ENCODE results near the gene SRCAP.
A peak's percentile ranks its signal among the peaks of the same experiment; 100 is the strongest.
"Not testable (repeated sequence)": the region's sequence is repeated elsewhere in the genome, so short reads cannot be mapped to it uniquely, and the experiment has no call there.

SRCAP gene

DNA sequence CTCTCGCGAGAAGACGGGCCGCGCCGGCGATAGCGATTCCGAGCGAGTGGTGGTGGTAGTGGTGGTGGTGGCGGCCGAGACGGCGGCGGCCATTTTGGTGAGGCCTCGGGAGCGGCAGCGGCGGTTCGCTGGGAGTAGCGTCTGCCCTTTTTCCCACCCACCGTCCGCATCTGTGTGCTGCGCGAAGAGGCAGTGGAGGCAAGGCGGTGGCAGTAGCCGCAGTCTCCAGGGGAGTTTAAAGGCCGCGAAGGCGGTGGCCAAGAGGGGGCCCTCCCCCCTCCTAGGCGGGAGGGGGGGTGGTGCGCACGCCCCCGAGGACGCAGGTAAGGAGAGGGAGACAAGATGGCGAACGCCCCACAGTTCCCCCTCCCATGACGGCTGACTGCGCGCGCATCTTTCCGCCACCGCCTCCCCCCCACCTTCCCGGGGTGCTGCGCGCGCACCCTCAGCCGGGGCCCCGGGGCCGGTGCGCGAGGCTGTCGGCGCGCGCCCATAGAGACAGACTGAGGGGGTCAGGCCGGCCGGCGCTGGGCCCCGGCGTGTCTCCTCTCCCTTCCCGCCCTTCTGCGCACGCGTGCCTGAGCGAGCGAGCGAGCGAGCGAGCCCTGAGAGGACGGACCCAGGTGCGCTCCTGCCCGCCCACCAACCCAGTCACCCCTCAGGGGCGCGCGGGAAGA, 694 bp upstream of the SRCAP start:
- DNase-seq (ENCODE audit: low read depth in 3 of 3), result peak; percentile 98 to 99 (median 99)

DNA sequence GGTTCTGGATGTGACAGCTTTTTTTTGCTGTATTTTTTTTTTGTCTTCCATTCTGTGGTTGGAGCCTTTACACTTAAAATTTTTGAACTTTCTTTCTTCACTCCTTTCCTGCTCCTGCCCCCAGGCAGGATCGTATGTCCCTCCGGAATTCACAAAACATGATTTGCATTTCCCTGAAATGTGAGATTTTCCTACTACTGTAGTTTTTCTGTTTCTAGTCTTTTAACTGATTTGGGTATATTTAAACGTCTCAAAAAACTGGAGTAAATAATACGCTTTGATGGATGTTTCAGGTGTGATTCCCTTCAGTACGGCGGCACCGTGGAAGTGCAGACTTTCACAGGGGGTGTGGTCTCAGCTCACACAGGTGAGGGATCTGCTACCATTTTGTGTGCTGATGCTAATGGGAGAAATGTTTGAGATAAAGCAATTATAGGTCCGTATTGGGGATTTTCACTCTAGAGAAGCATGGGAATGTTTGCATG, 686 bp downstream of the SRCAP start:
- no peak for DNase-seq (ENCODE audit: low read depth in 3 of 3)

DNA sequence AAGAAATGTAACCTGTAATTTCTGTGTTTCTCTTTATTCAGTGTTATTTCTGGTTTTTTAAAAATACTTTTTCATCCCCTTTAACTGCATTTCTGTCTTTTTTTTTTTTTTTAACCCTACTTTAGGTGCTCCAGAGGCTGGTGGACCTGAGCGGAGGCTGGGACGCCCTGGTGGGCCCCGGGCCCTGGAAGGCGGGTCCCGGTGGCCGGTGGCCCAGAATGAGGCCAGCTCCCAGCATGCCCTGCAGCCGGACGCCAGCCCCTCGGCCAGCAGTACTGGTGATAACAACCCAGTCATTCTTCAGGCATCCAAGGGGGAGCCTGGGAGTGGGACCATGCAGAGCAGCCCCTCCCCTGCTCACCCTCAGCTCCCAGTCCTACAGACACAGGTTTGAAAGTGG, 1.5 kb downstream of the SRCAP start:
- no peak for DNase-seq (ENCODE audit: low read depth in 3 of 3)

DNA sequence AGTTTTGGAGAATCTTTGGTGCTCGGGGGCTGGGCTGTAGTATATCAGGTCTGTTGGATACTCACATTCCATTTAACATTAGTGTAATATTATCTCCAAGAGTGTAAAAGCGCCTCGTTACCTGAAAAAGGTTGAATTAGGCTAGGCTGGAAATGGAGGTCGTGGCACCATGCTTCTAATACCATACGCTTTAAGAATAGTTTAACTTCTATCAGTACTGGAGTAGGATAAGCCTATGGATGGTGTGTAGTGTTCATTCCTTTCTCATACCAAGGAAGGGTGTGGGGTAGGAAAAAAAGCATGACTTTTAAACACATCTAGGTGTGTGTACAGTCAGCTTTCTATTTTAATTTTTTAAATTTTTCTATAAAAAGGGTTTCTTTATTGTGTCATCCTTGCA, 2.0 kb downstream of the SRCAP start:
- DNase-seq (ENCODE audit: low read depth in 3 of 3), result no peak

DNA sequence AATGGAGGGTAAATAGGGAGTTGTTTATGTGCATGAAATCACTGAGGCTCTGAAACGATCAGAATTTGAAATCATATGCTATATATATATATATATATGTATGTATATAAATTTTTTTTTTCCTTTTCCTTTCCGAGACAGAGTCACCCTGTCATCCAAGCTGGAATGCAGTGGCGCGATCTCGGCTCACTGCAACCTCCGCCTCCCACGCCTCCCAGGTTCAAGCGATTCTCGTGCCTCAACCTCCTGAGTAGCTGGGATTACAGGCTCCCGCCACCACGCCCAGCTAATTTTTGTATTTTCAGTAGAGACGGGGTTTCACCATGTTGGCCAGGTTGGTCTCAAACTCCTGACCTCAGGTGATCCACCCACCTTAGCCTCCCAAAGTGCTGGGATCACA, 4.1 kb downstream of the SRCAP start:
- not testable (repeated sequence) for DNase-seq (ENCODE audit: low read depth in 3 of 3)

DNA sequence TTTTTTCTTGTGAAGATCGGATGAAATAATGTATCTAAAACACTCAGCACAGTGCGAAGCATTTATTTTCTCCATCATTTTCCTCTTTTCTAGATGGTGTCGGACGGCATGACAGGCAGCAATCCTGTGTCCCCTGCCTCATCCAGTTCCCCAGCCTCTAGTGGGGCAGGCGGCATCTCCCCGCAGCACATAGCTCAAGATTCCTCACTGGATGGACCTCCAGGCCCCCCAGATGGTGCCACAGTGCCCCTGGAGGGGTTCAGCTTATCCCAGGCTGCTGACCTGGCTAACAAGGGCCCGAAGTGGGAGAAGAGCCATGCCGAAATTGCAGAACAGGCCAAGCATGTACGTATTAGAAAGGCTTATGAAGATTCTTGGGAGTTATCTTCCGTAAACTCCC, 5.0 kb downstream of the SRCAP start:
- no peak for DNase-seq (ENCODE audit: low read depth in 3 of 3)

DNA sequence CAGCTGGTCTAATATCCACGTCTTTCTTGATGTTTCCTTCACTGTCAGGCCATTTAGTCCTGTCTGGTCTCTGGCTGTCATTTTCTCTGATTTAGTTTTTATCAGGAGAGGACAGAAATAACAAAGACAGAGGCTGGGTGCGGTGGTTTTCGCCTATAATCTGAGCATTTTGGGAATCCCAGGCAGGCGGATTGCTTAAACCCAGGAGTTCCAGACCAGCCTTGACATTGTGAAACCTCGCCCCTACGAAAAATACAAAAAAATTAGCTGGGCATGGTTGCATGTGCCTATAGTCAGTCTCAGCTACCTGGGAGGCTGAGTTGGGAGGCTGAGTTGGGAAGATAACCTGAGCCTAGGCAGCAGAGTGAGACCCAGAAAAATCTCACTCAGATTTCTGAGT, 7.1 kb downstream of the SRCAP start:
- DNase-seq (ENCODE audit: low read depth in 3 of 3), result no peak

DNA sequence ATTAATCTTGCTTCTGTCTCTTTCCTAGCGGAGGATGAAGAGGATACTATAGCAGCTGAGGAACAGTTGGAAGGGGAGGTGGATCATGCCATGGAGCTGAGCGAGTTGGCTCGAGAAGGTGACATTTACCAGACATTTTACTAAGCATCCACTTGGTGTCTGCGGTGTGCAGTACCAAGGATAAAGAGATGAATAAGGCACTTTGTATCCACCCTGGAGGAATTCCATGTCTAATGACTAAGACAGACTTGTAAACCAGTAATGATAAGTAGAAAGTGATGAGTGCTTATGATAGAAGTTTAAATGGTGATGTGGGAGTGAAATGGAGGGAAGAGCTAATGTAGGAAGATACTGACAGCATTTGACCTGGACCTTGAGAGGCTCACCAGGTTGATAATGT, 12.0 kb downstream of the SRCAP start:
- no peak for DNase-seq (ENCODE audit: low read depth in 3 of 3)

DNA sequence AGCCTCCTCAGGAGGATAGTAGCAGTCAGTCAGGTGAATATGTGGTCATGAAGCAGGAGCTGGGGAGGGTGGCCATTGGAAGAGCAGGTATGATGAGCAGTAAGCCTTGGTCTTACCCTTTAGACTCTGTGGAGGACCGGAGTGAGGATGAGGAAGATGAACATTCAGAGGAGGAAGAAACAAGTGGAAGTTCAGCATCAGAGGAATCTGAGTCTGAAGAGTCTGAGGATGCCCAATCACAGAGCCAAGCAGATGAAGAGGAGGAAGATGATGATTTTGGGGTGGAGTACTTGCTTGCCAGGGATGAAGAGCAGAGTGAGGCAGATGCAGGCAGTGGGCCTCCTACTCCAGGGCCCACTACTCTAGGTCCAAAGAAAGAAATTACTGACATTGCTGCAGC, 12.7 kb downstream of the SRCAP start:
- no peak for DNase-seq (ENCODE audit: low read depth in 3 of 3)

DNA sequence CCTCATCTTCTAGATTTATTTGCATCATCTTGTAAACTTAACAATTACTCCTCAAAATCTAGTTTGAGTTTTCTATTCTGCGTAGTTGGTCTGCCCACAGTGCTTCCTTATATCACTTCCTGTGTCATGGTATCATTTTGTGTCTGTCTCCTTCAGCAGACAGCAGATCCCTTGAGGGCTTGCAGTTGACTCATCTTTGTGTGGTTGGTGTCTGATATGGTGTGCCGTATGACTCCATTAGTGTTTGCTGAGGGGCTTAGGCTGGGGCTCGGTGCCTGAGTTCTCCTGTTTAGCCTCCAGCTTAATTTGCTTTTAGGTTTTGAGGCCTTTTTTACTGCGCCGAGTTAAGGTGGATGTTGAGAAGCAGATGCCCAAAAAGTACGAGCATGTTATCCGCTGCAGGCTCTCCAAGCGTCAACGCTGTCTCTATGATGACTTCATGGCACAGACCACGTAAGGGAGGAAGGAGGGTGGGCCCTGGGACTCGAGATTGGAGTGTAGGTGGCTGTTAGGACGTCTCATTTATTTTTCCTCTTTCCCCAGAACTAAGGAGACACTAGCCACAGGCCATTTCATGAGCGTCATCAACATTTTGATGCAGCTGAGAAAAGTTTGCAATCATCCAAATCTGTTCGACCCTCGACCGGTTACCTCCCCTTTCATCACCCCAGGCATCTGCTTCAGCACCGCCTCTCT, 16.9 kb downstream of the SRCAP start:
- peak in 2 of 3 experiments; percentile 18 to 19 for DNase-seq (ENCODE audit: low read depth in 3 of 3)

DNA sequence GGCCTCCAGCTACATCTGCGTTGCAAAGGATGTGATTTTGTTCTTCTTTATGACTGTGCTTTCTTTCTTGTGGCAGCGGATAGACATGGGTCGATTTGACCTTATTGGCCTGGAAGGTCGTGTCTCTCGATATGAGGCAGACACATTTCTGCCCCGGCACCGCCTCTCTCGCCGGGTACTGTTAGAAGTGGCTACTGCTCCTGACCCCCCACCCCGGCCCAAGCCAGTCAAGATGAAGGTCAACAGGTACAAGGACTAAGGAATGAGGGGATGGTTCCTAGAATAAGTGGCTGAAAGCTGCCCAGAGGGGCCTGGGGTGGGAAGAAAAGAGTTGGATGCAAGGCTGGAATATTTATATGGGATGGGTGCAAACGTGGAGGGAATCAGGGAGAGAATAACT, 21.1 kb downstream of the SRCAP start:
- DNase-seq (ENCODE audit: low read depth in 3 of 3), result no peak

DNA sequence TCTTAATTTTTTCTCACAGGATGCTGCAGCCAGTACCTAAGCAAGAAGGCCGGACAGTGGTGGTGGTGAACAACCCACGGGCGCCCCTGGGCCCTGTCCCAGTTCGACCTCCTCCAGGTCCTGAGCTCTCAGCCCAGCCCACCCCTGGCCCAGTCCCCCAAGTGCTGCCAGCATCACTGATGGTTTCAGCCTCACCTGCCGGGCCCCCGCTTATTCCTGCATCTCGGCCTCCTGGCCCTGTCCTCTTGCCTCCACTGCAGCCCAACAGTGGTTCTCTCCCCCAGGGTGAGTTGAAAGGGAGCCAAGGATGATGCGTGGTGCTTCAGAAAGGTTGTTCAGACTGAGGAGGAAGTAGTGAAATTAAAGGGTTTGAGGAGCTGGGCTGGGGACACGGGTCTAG, 21.7 kb downstream of the SRCAP start:
- no peak for DNase-seq (ENCODE audit: low read depth in 3 of 3)

DNA sequence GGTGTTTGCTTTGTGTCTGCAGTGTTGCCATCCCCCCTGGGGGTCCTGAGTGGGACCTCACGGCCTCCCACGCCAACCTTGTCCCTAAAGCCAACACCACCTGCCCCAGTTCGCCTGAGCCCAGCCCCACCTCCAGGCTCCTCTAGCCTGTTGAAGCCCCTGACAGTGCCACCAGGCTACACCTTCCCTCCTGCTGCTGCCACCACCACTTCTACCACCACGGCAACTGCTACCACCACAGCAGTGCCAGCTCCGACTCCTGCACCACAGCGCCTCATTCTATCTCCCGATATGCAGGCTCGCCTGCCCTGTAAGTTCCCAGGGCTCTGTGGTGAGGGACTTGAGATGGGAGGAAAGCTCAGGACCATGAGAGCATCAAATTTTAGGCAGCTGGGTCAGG, 22.2 kb downstream of the SRCAP start:
- no peak for DNase-seq (ENCODE audit: low read depth in 3 of 3)

DNA sequence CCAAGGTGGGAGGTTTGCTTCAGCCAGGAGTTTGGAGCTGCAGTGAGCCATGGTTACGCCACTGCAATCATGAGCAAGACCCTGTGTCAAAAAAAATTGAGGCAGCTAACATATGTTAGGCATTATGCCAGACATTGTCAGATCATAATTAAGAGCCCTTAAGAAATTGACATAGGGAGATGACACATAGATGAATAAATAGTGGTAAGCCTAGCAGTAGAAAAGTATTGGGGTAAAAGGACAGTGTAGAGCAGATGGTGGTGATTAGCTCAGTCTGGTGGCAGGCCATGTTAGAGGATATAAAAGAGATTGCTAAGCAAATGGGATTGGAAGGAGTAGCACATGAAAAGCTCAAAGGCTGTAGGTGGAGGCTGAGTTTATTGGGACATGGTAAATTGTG, 22.6 kb downstream of the SRCAP start:
- no peak for DNase-seq (ENCODE audit: low read depth in 3 of 3)

DNA sequence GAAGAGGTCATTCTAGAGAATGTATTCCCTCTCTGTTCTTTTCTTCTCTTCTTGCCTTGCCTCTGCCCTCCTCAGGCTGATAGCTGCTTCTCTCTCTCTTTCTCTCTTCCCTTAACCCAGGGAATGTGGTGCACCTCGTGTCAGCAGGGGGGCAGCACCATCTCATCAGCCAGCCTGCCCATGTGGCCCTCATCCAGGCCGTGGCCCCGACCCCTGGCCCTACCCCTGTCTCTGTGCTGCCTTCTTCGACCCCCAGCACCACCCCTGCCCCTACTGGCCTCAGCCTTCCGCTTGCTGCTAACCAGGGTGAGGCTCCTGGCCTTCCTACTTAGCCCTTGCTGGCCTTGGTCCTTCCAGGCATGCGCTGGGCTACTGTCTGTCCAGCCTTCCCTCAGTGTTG, 23.5 kb downstream of the SRCAP start:
- no peak for DNase-seq (ENCODE audit: low read depth in 3 of 3)

DNA sequence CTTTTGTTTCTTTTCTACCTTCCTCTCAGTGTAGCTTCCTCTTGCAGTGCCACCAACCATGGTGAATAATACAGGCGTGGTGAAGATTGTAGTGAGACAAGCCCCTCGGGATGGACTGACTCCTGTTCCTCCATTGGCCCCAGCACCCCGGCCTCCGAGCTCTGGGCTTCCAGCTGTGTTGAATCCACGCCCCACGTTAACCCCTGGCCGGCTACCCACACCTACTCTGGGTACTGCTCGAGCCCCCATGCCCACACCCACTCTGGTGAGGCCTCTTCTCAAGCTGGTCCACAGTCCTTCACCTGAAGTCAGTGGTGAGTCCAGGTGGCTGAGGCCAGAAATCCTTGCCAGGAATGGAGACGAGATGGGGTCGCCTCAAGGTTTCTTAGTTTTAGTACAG, 23.9 kb downstream of the SRCAP start:
- no peak for DNase-seq (ENCODE audit: low read depth in 3 of 3)

DNA sequence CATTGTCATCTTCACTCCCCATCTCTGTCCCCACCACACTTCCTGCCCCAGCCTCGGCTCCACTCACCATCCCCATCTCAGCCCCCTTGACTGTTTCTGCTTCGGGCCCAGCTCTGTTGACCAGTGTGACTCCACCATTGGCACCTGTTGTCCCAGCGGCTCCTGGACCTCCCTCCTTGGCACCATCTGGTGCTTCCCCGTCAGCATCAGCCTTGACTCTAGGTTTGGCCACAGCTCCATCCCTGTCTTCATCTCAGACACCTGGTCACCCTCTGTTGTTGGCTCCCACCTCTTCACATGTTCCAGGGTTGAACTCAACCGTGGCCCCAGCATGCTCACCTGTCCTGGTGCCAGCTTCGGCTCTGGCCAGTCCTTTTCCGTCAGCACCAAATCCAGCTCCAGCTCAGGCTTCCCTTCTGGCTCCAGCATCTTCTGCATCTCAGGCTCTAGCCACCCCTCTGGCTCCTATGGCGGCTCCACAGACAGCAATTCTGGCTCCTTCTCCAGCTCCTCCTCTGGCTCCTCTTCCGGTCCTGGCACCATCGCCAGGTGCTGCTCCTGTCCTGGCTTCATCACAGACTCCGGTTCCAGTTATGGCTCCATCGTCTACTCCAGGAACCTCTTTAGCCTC, 24.9 kb downstream of the SRCAP start:
- no peak for DNase-seq (ENCODE audit: low read depth in 3 of 3)

DNA sequence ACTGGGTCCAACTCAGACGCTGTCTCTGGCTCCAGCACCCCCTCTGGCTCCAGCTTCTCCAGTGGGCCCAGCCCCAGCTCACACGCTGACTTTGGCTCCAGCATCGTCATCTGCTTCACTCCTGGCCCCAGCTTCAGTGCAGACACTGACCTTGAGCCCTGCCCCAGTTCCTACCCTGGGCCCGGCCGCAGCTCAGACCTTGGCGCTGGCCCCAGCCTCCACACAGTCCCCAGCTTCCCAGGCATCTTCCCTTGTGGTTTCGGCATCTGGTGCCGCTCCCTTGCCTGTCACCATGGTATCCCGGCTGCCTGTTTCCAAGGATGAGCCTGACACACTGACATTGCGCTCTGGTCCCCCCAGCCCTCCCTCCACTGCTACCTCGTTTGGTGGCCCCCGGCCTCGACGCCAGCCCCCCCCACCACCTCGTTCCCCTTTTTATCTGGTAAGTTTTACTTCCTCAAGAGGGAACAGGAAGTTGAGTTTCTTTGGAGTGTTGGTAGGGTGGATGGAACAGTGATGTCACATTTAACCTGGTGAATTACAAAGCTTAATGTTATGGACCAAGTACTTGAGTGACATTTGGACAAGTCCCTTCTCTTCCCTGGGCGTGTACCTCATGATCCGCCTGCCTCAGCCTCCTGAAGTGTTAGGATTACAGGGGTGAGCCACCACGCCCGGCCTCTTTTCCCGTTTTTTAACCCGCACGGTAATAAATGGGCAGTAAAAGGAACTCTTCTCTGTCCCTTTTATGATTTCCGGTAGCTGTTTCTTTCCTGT, 25.9 kb downstream of the SRCAP start:
- DNase-seq (ENCODE audit: low read depth in 3 of 3), result no peak

DNA sequence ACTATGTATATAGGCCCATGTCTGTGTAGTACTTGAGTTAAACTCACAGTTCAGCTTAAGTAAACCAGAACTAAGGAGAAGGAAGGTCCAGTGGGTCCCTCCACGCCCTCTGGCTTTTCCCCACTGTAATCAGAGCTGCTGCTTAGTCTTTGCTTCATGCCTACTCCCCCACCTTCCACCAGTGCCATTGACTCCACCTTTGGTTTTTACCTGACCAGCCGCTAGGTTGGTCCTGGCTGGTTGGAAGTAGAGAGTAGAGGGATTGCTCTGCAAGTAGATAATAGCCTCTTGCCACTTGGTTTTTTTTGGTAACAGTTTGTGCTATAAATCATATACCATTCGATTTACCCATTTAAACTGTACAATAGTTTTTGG, 26.4 kb downstream of the SRCAP start:
- DNase-seq (ENCODE audit: low read depth in 3 of 3), result no peak

DNA sequence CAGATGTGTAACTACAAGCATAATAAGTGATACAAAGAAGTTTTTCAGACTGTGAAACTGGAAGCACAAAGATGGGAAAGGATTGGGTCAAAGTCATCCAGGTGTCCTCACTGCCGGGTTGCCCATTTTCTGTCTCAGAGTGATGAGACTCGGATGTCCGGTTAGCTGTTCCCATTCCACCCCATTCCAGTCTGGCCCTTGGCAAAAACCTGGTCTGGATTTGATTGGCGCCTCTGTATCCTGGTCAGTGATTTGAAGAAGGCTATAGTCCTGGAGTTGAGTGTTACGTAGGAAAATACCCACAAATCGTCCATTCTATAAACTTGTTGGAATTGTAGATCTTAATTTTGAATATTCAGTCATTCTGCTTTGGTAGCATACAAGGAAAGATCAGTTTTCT, 29.4 kb downstream of the SRCAP start:
- DNase-seq (ENCODE audit: low read depth in 3 of 3), result no peak

DNA sequence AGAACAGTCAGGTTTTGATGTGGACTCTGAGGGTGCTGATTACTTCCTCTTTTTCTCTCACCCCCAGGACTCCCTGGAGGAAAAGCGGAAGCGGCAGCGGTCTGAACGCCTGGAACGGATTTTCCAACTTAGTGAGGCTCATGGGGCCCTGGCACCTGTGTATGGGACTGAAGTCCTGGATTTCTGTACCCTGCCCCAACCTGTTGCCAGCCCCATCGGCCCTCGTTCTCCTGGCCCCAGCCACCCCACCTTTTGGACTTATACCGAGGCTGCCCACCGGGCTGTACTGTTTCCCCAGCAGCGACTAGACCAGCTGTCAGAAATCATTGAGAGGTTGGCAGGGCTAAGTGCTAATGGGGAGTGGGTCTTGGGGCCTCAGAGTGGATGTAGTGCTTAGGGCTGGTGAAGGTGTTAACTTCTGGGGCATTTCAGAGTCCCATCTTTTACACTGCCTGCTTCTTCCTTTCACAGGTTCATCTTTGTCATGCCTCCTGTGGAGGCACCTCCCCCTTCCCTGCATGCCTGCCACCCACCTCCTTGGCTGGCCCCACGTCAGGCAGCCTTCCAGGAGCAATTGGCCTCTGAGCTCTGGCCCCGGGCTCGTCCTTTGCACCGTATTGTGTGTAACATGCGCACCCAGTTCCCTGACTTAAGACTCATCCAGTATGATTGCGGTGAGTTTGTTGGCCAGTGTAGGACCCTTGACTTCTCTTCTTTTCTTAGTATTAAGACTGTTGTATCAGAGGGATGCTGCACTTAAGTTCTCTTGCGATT, 30.1 kb downstream of the SRCAP start:
- DNase-seq (ENCODE audit: low read depth in 3 of 3), result no peak

DNA sequence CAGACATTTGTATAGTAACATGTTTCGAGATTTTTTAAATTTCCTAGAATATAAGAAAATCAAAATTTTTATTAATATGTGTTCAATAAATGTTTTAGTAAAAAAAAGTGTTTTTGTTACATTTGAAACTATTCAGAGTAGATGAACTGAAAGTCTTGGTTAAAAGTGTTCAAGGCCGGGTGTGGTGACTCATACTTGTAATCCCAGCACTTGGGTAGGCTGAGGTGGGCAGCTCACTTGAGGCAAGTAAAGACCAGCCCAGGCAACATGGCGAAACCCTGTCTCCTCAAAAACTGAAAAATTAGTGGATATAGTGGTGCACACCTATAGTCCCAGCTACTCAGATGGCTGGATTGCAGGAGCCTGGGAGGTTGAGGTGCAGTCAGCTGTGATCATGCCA, 32.4 kb downstream of the SRCAP start:
- DNase-seq (ENCODE audit: low read depth in 3 of 3), result no peak
